Liver (tissue), 9 donors: ENCODE results near the gene CYP1B1. TPM values are rescaled to one million over a fixed set of nuclear protein-coding genes. Genes with fewer than 3 reads are reported as not detected.
A peak's percentile ranks its signal among the peaks of the same experiment; 100 is the strongest.

Experiments
- DNase-seq: peaks from one replicate; pipeline ENCODE4 v3.0.0-alpha.2; 2017; ENCODE audit warnings: low spot score
- H3K27ac ChIP-seq, 2 donors: one replicate each; pipeline ENCODE4 v1.7.0; 2013; ENCODE audit warnings: inconsistent platforms in 2 of 2, low read length in 2 of 2, control low read depth in 1 of 2, low read depth in 1 of 2, mild to moderate bottlenecking in 1 of 2
- H3K27me3 ChIP-seq, 4 donors: one replicate each; pipeline versions ENCODE4 v1.6.1 to v1.7.0; 2013; ENCODE audit warnings: low read length in 3 of 4, inconsistent platforms in 1 of 4, mild to moderate bottlenecking in 1 of 4, moderate library complexity in 1 of 4; ENCODE audit not compliant: control insufficient read depth in 4 of 4, insufficient read depth in 4 of 4
- H3K36me3 ChIP-seq, 4 donors: one replicate each; pipeline versions ENCODE4 v1.6.1 to v1.7.0; 2013; ENCODE audit warnings: low read length in 3 of 4, mild to moderate bottlenecking in 3 of 4, low read depth in 1 of 4, moderate library complexity in 1 of 4; ENCODE audit not compliant: control insufficient read depth in 4 of 4, insufficient read depth in 3 of 4
- H3K4me1 ChIP-seq, 4 donors: one replicate each; pipeline versions ENCODE4 v1.6.1 to v1.7.0; 2013; ENCODE audit warnings: low read length in 3 of 4, mild to moderate bottlenecking in 3 of 4, moderate library complexity in 1 of 4; ENCODE audit not compliant: control insufficient read depth in 4 of 4, insufficient read depth in 4 of 4
- H3K4me3 ChIP-seq, 3 donors: one replicate each; pipeline versions ENCODE4 v1.6.1 to v1.7.0; 2013; ENCODE audit warnings: low read length in 3 of 3, control low read depth in 1 of 3, low read depth in 1 of 3, mild to moderate bottlenecking in 1 of 3
- H3K9ac ChIP-seq, 2 donors: one replicate each; pipeline ENCODE4 v1.7.0; 2013; ENCODE audit warnings: low read length in 2 of 2, mild to moderate bottlenecking in 2 of 2, moderate library complexity in 2 of 2, control low read depth in 1 of 2, low read depth in 1 of 2
- H3K9me3 ChIP-seq, 4 donors: one replicate each; pipeline versions ENCODE4 v1.6.1 to v1.7.0; 2013; ENCODE audit warnings: low read length in 3 of 4; ENCODE audit not compliant: control insufficient read depth in 4 of 4
- ATF3 ChIP-seq: IDR thresholded peaks from 2 replicates; pipeline ENCODE4 v1.6.1; 2016; ENCODE audit warnings: antibody characterized with exemption
- CTCF ChIP-seq: fragments of 150-350 bp; IDR thresholded peaks from 2 replicates; pipeline ENCODE4 v1.5.1; 2017; ENCODE audit warnings: improper control_type of control experiment, low read depth, low read length; ENCODE audit not compliant: missing input control
- EGR1 ChIP-seq, 2 donors: IDR thresholded peaks; 2 replicates each; pipeline ENCODE4 v1.6.1; 2016 to 2018; ENCODE audit warnings: antibody characterized with exemption in 2 of 2, low read depth in 2 of 2
- FOXA2 ChIP-seq: IDR thresholded peaks from 2 replicates; pipeline ENCODE4 v1.6.1; 2016; ENCODE audit warnings: antibody characterized with exemption
- HNF4A ChIP-seq, 2 donors: conservative IDR thresholded peaks; 2 replicates each; pipeline ENCODE4 v1.6.1; 2016; ENCODE audit warnings: antibody characterized with exemption in 2 of 2, mild to moderate bottlenecking in 2 of 2
- HNF4G ChIP-seq: IDR thresholded peaks from 2 replicates; pipeline ENCODE4 v1.6.1; 2016; ENCODE audit warnings: antibody characterized with exemption
- JUND ChIP-seq, 2 donors: IDR thresholded peaks; 2 replicates each; pipeline ENCODE4 v1.6.1; 2016; ENCODE audit warnings: antibody characterized with exemption in 2 of 2
- MAX ChIP-seq: IDR thresholded peaks from 2 replicates; pipeline ENCODE4 v1.6.1; 2016; ENCODE audit warnings: antibody characterized with exemption
- RAD21 ChIP-seq, 2 donors: IDR thresholded peaks; 2 replicates each; pipeline ENCODE4 v1.6.1; 2016; ENCODE audit warnings: antibody characterized with exemption in 2 of 2, mild to moderate bottlenecking in 2 of 2
- REST ChIP-seq: IDR thresholded peaks from 2 replicates; pipeline ENCODE4 v1.6.1; 2016; ENCODE audit warnings: antibody characterized with exemption, mild to moderate bottlenecking
- RXRA ChIP-seq, 2 donors: IDR thresholded peaks; 2 replicates each; pipeline ENCODE4 v1.6.1; 2017 to 2018; ENCODE audit warnings: antibody characterized with exemption in 2 of 2, mild to moderate bottlenecking in 1 of 2
- SP1 ChIP-seq: IDR thresholded peaks from 2 replicates; pipeline ENCODE4 v1.6.1; 2018; ENCODE audit warnings: antibody characterized with exemption, mild to moderate bottlenecking
- TAF1 ChIP-seq: conservative IDR thresholded peaks from 2 replicates; pipeline ENCODE4 v1.6.1; 2016; ENCODE audit warnings: antibody characterized with exemption, mild to moderate bottlenecking
- ZBTB33 ChIP-seq: IDR thresholded peaks from 2 replicates; pipeline ENCODE4 v1.6.1; 2016; ENCODE audit warnings: antibody characterized with exemption
- WGBS: extraction: QIAGEN DNeasy Blood & Tissue Kit; methylation state at CpG from one replicate; pipeline ENCODE4 v1.1.7; 2013; 5-methylcytosine and 5-hydroxymethylcytosine counted together
- polyA plus RNA-seq, 2 donors: library from polyadenylated mRNA; stranded (reverse) in 1 of 2; unstranded in 1 of 2; fragments of 200-250 nt in 1 of 2; fragments of >200 nt in 1 of 2; fragmentation: Nextera tagmentation in 1 of 2; extraction: Ambion mirVana in 1 of 2; gene quantifications; one replicate each; pipeline versions ENCODE4 v1.2.1 to v1.2.3, GENCODE V29; 2013 to 2015
- total RNA-seq, 2 donors: library from RNA; depleted of rRNA; stranded (reverse); fragments of >200 nt; gene quantifications; one replicate each; pipeline ENCODE4 v1.2.3, GENCODE V29; 2014
- donor health status: healthy.
- donor health status: healthy.
- donor health status: healthy.
- donor health status: healthy.
- donor health status: healthy.

The CYP1B1 gene
- total and polyA plus RNA-seq, 4 donors = 0.84 to 6.8 (median 3.2) TPM

GRCh38 chr2:38039121-38039910 is 36.6 kb downstream of the CYP1B1 start (continued):
- TF ChIP-seq TAF1 (no peak), RXRA (IDR thresholded peaks at IDR 0.05) (no peak), SP1 (no peak)

- Histone ChIP-seq H3K9me3 (no peaks in the 10 kb centered on the region), H3K4me1 (peaks cover 0 to 8% (median 6%) of the 10 kb centered on the region in 4 donors), H3K27ac (no peak overlapping the region), H3K4me3 (no peak overlapping the region), H3K9ac (no peak overlapping the region), H3K27me3 (peaks cover 0 to 3% (median 0%) of the 10 kb centered on the region in 4 donors), H3K36me3 (no peaks in the 10 kb centered on the region)
- WGBS = 87% methylated on average over 5 of the region's 5 CpGs
- TF ChIP-seq MAX = no peak
- TF ChIP-seq FOXA2 = no peak
- TF ChIP-seq HNF4G = no peak
- no peak for TF ChIP-seq ZBTB33
- no peak for DNase-seq
Measured at GRCh38 chr2:38038682-38039081, 37.3 kb downstream of the CYP1B1 start.

GRCh38 chr2:38037757-38038621 is 38.0 kb downstream of the CYP1B1 start:
- H3K4me3 ChIP-seq = peak overlapping the region in 1 of 3 donors; percentile 25
- DNase-seq = no peak
- H3K9me3 ChIP-seq = no peaks in the 10 kb centered on the region
- H3K27ac ChIP-seq = no peak overlapping the region
- 24% methylated on average over 38 of the region's 38 CpGs for WGBS
- TF ChIP-seq RAD21 (IDR thresholded peaks at IDR 0.05) = peak; percentile 25 to 39
- no peak for TF ChIP-seq JUND (IDR thresholded peaks at IDR 0.05)
- H3K9ac ChIP-seq = no peak overlapping the region
- H3K4me1 ChIP-seq = peaks cover 0 to 8% (median 6%) of the 10 kb centered on the region in 4 donors
- H3K36me3 ChIP-seq = no peaks in the 10 kb centered on the region
- peaks cover 0 to 3% (median 0%) of the 10 kb centered on the region in 4 donors for H3K27me3 ChIP-seq

GRCh38 chr2:38037325-38037724 is 38.6 kb downstream of the CYP1B1 start:
- H3K9me3 ChIP-seq = no peaks in the 10 kb centered on the region
- H3K27ac ChIP-seq = no peak overlapping the region
- DNase-seq = no peak
- H3K9ac ChIP-seq = no peak overlapping the region
- WGBS = 89% methylated on average over 4 of the region's 4 CpGs
- H3K36me3 ChIP-seq = no peaks in the 10 kb centered on the region
- no peak overlapping the region for H3K4me3 ChIP-seq
- peaks cover 0 to 8% (median 6%) of the 10 kb centered on the region in 4 donors for H3K4me1 ChIP-seq
- TF ChIP-seq HNF4A (conservative IDR thresholded peaks at IDR 0.05) (no peak), CTCF (no peak), ATF3 (no peak), FOXA2 (no peak), TAF1 (no peak), EGR1 (IDR thresholded peaks at IDR 0.05; ENCODE audit: low read depth in 2 of 2) (no peak), REST (no peak)
- H3K27me3 ChIP-seq = peaks cover 0 to 3% (median 0%) of the 10 kb centered on the region in 4 donors
